GM20431 (cell line): ENCODE data around the gene EFCC1.

Experiments
- in situ Hi-C: fragments of 300-500 bp; cut with MseI, MboI; formaldehyde crosslinking; loops from one replicate; pipeline ENCODE4 v1.15.0; 2020; ENCODE audit warnings: low sequenced_read_pairs; ENCODE audit not compliant: unreplicated experiment

EFCC1 gene

GRCh38 chr3:129028866-129029265 is 27.8 kb downstream of the EFCC1 start:
- in situ Hi-C loops: no loop called here

- in situ Hi-C loops: no loop called here
These were observed 29.5 kb downstream of the EFCC1 start for GRCh38 chr3:129030611-129031010.

- in situ Hi-C loops: no loop called here
These were observed 30.5 kb downstream of the EFCC1 start for GRCh38 chr3:129031476-129032215.

- in situ Hi-C loops: no loop called here
These were observed 31.6 kb downstream of the EFCC1 start for GRCh38 chr3:129032716-129033115.

- in situ Hi-C loops: no loop called here
These were observed 32.0 kb downstream of the EFCC1 start for GRCh38 chr3:129033151-129033550.

- in situ Hi-C loops: no loop called here
These were observed 32.7 kb downstream of the EFCC1 start for GRCh38 chr3:129033633-129034321.

- in situ Hi-C loops: no loop called here
These were observed 33.5 kb downstream of the EFCC1 start for GRCh38 chr3:129034642-129035041.

- in situ Hi-C loops: no loop called here
These were observed 34.5 kb downstream of the EFCC1 start for GRCh38 chr3:129035360-129036221.

- in situ Hi-C loops: no loop called here
These were observed 35.4 kb downstream of the EFCC1 start for GRCh38 chr3:129036222-129037092.

- in situ Hi-C loops: no loop called here
These were observed 36.0 kb downstream of the EFCC1 start for GRCh38 chr3:129037093-129037419.

GRCh38 chr3:129038121-129038855 is 37.2 kb downstream of the EFCC1 start:
- in situ Hi-C loops: no loop called here

GRCh38 chr3:129039271-129040038 is 38.4 kb downstream of the EFCC1 start:
- in situ Hi-C loops: no loop called here

- in situ Hi-C loops: no loop called here
These were observed 38.9 kb downstream of the EFCC1 start for GRCh38 chr3:129040039-129040336.

- in situ Hi-C loops: no loop called here
These were observed 39.6 kb downstream of the EFCC1 start for GRCh38 chr3:129040579-129041300.

- in situ Hi-C loops: no loop called here
These were observed 44.6 kb downstream of the EFCC1 start for GRCh38 chr3:129045675-129046036.

GRCh38 chr3:129046037-129046731 is 45.1 kb downstream of the EFCC1 start:
- in situ Hi-C loops: no loop called here

GRCh38 chr3:129046732-129047552 is 45.8 kb downstream of the EFCC1 start:
- in situ Hi-C loops: no loop called here
